Mesodermal cell (in vitro differentiated cells): ENCODE data around the gene NRL.

Experiments
- H3K27ac ChIP-seq: 2 replicates; pipeline ENCODE4 v1.7.0; 2013; ENCODE audit warnings: mild to moderate bottlenecking, low read depth, low read length, moderate library complexity; ENCODE audit not compliant: severe bottlenecking
- H3K36me3 ChIP-seq: 2 replicates; pipeline ENCODE4 v1.7.1; 2013; ENCODE audit warnings: mild to moderate bottlenecking, low read length, moderate library complexity; ENCODE audit not compliant: control insufficient read depth, insufficient read depth
- H3K4me1 ChIP-seq: one replicate; pipeline ENCODE4 v1.7.1; 2013; ENCODE audit warnings: mild to moderate bottlenecking, low read length; ENCODE audit not compliant: insufficient read depth, control insufficient read depth, poor library complexity, severe bottlenecking
- H3K4me3 ChIP-seq: 2 replicates; pipeline ENCODE4 v1.7.0; 2013; ENCODE audit warnings: low read length, control low read depth, mild to moderate bottlenecking; ENCODE audit not compliant: insufficient read depth, poor library complexity, severe bottlenecking; ENCODE audit errors: extremely low read depth
- H3K9me3 ChIP-seq: 2 replicates; pipeline ENCODE4 v1.7.1; 2013; ENCODE audit warnings: mild to moderate bottlenecking, low read length, moderate library complexity; ENCODE audit not compliant: control insufficient read depth
- WGBS, 2 experiments: methylation state at CpG; one replicate each; pipeline ENCODE4 v1.1.5; 2013; ENCODE audit warnings: missing lambda C conversion rate in 2 of 2; ENCODE audit not compliant: insufficient coverage in 2 of 2; 5-methylcytosine and 5-hydroxymethylcytosine counted together

NRL gene

GRCh38 chr14:24070285-24071143 lies 44.2 kb downstream of the NRL start:
- Histone ChIP-seq H3K9me3 (no peaks in the 10 kb centered on the region), H3K36me3 (no peaks in the 10 kb centered on the region), H3K4me3 (no peak overlapping the region), H3K4me1 (no peaks in the 10 kb centered on the region), H3K27ac (no peak overlapping the region)
- 80 to 90% methylated on average over 10 of the region's 10 CpGs for WGBS, 2 experiments

- H3K9me3 ChIP-seq, result no peaks in the 10 kb centered on the region
- H3K27ac ChIP-seq, result no peak overlapping the region
- 80 to 100% methylated on average over 1 to 2 of the region's 6 CpGs for WGBS, 2 experiments
- no peaks in the 10 kb centered on the region for H3K4me1 ChIP-seq
- no peaks in the 10 kb centered on the region for H3K36me3 ChIP-seq
- no peak overlapping the region for H3K4me3 ChIP-seq
Observed at GRCh38 chr14:24069411-24069735, 45.4 kb downstream of the NRL start.

GRCh38 chr14:24068711-24069410 lies 45.9 kb downstream of the NRL start:
- no peaks in the 10 kb centered on the region for H3K4me1 ChIP-seq
- no peaks in the 10 kb centered on the region for H3K9me3 ChIP-seq
- H3K27ac ChIP-seq, result no peak overlapping the region
- H3K4me3 ChIP-seq, result no peak overlapping the region
- no peaks in the 10 kb centered on the region for H3K36me3 ChIP-seq
- 92 to 94% methylated on average over 2 to 3 of the region's 10 CpGs for WGBS, 2 experiments

- Histone ChIP-seq H3K4me3 (no peak overlapping the region), H3K27ac (no peak overlapping the region), H3K9me3 (no peaks in the 10 kb centered on the region), H3K36me3 (no peaks in the 10 kb centered on the region), H3K4me1 (no peaks in the 10 kb centered on the region)
- WGBS, 2 experiments, result 97 to 99% methylated on average over 6 to 12 of the region's 12 CpGs
Observed at GRCh38 chr14:24067133-24068082, 47.3 kb downstream of the NRL start.

GRCh38 chr14:24066496-24067132 lies 48.1 kb downstream of the NRL start:
- H3K27ac ChIP-seq, result no peak overlapping the region
- H3K36me3 ChIP-seq, result no peaks in the 10 kb centered on the region
- 89 to 94% methylated on average over 5 of the region's 8 CpGs for WGBS, 2 experiments

GRCh38 chr14:24065408-24065807 lies 49.3 kb downstream of the NRL start:
- Histone ChIP-seq H3K9me3 (no peaks in the 10 kb centered on the region), H3K4me3 (no peak overlapping the region), H3K36me3 (no peaks in the 10 kb centered on the region), H3K4me1 (no peaks in the 10 kb centered on the region), H3K27ac (no peak overlapping the region)
- 88 to 89% methylated on average over 7 to 8 of the region's 8 CpGs for WGBS, 2 experiments

More at GRCh38 chr14:24066496-24067132, 48.1 kb downstream of the NRL start:
- H3K4me1 ChIP-seq, result no peaks in the 10 kb centered on the region
- H3K4me3 ChIP-seq, result no peak overlapping the region
- H3K9me3 ChIP-seq, result no peaks in the 10 kb centered on the region

GRCh38 chr14:24064856-24065255 lies 49.9 kb downstream of the NRL start:
- H3K36me3 ChIP-seq, result no peaks in the 10 kb centered on the region
- H3K4me1 ChIP-seq, result no peaks in the 10 kb centered on the region
- no peak overlapping the region for H3K27ac ChIP-seq
- no peak overlapping the region for H3K4me3 ChIP-seq
- WGBS, 2 experiments, result 92% methylated on average over 2 to 7 of the region's 15 CpGs
- H3K9me3 ChIP-seq, result no peaks in the 10 kb centered on the region

GRCh38 chr14:24064091-24064795 lies 50.5 kb downstream of the NRL start:
- H3K4me3 ChIP-seq, result no peak overlapping the region
- no peaks in the 10 kb centered on the region for H3K36me3 ChIP-seq
- 88 to 95% methylated on average over 2 to 4 of the region's 7 CpGs for WGBS, 2 experiments
- H3K9me3 ChIP-seq, result no peaks in the 10 kb centered on the region
- no peak overlapping the region for H3K27ac ChIP-seq
- H3K4me1 ChIP-seq, result no peaks in the 10 kb centered on the region

GRCh38 chr14:24063263-24063836 lies 51.4 kb downstream of the NRL start:
- no peaks in the 10 kb centered on the region for H3K9me3 ChIP-seq
- H3K4me1 ChIP-seq, result no peaks in the 10 kb centered on the region
- H3K4me3 ChIP-seq, result no peak overlapping the region
- WGBS, 2 experiments, result 92 to 93% methylated on average over 2 to 3 of the region's 4 CpGs
- H3K27ac ChIP-seq, result no peak overlapping the region
- no peaks in the 10 kb centered on the region for H3K36me3 ChIP-seq
